GM19099 (cell line): ENCODE measurements around the gene MED15.

ENCODE experiments used
- POLR2A ChIP-seq: IDR thresholded peaks from 3 replicates; pipeline ENCODE4 v1.6.1; 2011; ENCODE audit warnings: low read depth; ENCODE audit not compliant: insufficient read length; ENCODE audit errors: extremely low read depth

The MED15 gene

DNA sequence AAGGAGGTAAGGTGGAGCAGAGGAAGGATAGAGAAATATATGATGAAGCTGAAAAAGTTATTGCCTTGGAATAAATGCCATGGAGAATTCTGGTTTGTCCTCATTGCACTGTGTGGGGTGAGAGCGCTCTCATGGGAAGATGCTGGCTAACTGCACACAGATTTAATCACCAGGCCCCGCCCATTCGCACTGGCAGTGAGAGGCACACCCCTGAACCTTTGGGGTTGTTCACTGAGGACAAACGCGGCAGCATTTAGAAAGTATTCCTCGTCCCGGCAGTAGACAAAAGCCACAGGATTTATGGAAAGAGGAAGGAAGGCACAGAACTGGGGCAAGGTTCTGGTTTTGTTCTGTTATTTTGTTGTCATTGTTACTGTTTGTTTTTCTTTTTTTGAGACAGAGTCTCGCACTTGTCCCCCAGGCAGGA, 70.2 kb downstream of the MED15 start:
- no peak for TF ChIP-seq POLR2A

DNA sequence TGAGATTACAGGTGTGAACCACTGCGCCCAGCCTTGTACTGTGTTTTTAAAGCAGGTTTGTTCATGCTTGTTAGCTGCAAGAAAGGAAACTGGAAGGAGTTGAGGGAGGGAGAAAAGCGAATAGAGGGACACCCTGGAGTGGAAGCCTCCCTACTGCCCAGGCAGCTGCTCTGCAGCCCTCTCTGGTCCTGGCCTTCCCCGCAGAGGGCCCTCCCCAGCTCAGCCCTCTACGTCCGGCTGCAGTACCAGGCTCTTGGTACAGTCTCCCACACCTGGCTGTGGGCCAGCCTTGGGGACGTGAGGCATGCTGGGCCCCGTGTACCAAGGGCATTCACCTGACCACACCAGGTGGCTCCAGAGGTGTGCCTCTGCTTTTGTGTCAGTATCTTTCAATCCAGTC, 70.8 kb downstream of the MED15 start:
- TF ChIP-seq POLR2A = no peak

DNA sequence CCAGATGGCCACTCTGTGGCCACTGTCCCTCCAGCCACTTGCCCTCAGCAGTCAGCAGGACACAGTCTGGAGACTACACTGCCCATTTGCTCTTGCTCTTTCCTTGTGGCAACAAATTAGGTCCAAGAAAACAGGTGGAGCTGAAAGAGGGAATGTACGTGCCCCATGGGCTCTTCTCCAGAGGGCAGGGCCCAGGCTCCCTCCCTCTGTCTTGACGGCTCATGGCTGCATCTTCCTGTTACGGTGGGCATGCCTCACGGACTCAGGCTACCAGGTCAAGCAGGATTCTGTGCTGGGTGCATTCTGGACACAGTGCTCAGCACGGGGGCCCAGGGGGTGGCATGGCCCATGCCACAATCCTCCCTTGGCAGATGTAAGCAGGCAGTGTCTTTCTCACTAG, 71.3 kb downstream of the MED15 start:
- TF ChIP-seq POLR2A = no peak

- TF ChIP-seq POLR2A = no peak
Observed at GRCh38 chr22:20579273-20580120, 72.1 kb downstream of the MED15 start.

- no peak for TF ChIP-seq POLR2A
Observed at GRCh38 chr22:20580179-20580578, 72.8 kb downstream of the MED15 start.

DNA sequence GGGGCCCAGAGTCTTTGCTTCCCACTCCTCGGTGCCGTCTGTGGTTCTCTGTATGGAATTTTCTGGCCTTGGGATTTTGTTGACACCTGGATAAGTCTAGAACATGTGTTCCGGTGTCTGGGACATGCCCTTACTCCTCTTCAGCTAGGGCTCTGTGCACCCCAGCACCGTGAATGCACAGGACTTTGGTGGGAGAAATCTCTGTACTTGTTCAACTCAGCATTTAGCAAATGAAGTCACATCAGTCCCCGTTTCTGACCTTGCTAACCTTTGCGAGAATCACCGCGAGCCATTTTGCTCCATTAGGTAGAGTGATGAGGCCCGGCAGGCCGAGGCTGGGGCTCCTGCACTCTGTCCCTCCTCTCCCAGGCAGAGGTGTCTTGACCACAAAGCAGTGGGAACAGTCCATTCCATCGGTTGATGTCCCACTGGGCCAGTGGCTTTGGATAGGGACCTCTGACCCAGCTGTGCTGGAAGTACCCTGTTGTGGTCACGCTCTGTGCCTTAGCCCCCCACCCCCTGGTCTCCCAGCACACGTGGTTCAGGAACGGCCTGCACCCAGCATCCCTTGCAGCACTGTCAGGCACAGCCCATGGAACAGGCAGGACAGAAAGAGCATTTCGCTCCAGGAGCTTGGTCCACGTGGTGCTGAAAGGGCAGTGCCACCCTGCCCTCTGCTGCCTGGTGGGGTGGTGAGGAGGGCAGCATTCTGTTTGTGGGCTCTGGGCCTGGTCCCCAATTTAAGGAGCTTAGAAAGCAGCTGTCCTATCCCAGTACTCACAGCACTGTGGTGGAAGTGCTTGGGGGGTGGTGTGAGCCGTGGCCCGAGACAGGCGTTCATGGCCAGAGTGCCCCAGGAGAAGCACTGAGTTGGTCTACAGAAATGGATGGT, 73.4 kb downstream of the MED15 start:
- TF ChIP-seq POLR2A = no peak

GRCh38 chr22:20581503-20582170, 74.2 kb downstream of the MED15 start:
- TF ChIP-seq POLR2A = no peak

GRCh38 chr22:20582171-20582511, 74.7 kb downstream of the MED15 start:
- TF ChIP-seq POLR2A = no peak

GRCh38 chr22:20582520-20583361, 75.3 kb downstream of the MED15 start:
- TF ChIP-seq POLR2A = no peak

- TF ChIP-seq POLR2A = no peak
Observed at GRCh38 chr22:20583471-20583922, 76.1 kb downstream of the MED15 start.

GRCh38 chr22:20584029-20584871, 76.8 kb downstream of the MED15 start:
- no peak for TF ChIP-seq POLR2A

DNA sequence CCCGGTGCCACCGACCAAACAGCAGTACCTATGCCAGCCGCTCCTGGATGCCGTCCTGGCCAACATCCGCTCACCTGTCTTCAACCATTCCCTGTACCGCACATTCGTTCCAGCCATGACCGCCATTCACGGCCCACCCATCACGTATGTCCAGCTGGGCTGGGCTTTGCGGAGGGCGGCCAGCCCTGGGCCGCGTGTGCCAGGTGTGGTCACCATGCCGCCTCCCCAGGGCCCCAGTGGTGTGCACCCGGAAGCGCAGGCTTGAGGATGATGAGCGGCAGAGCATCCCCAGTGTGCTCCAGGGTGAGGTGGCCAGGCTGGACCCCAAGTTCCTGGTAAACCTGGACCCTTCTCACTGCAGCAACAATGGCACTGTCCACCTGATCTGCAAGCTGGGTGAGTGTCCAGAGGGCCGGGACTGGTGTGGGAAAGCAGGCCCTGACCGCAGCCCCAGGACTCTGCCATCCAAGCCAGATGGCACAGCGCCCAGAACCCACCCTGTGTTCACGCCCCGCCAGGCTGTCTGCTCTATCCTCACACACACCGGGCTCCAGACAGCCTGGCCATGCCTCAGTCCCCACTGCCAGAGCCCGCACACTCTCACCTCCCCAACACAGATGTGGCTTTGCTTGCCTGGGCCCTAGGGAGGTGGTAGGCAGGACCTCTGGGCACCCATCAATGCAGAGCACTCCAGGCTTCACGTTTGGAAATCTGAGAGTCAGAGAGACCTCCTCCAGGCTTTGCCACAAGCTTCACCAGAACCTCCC, 77.6 kb downstream of the MED15 start:
- no peak for TF ChIP-seq POLR2A
